AG09309 (cell line): ENCODE measurements around the gene HNRNPR.
A peak's percentile ranks its signal among the peaks of the same experiment; 100 is the strongest.

Source experiments
- DNase-seq: peaks from one replicate; pipeline ENCODE4 v3.0.0-alpha.2; 2010; ENCODE audit warnings: low read depth
- H3K4me3 ChIP-seq: 2 replicates; pipeline ENCODE4 v1.5.1; 2011; ENCODE audit warnings: mild to moderate bottlenecking, low read depth, low read length, moderate library complexity; ENCODE audit not compliant: control insufficient read depth
- TF ChIP-seq, protein P1 (sequence below): IDR thresholded peaks from 2 replicates; pipeline ENCODE4 v1.5.1; 2011; ENCODE audit warnings: mild to moderate bottlenecking, low read depth, low read length, inconsistent platforms; ENCODE audit not compliant: insufficient read depth, control insufficient read depth; ENCODE audit errors: missing control alignments

Gene HNRNPR

DNA sequence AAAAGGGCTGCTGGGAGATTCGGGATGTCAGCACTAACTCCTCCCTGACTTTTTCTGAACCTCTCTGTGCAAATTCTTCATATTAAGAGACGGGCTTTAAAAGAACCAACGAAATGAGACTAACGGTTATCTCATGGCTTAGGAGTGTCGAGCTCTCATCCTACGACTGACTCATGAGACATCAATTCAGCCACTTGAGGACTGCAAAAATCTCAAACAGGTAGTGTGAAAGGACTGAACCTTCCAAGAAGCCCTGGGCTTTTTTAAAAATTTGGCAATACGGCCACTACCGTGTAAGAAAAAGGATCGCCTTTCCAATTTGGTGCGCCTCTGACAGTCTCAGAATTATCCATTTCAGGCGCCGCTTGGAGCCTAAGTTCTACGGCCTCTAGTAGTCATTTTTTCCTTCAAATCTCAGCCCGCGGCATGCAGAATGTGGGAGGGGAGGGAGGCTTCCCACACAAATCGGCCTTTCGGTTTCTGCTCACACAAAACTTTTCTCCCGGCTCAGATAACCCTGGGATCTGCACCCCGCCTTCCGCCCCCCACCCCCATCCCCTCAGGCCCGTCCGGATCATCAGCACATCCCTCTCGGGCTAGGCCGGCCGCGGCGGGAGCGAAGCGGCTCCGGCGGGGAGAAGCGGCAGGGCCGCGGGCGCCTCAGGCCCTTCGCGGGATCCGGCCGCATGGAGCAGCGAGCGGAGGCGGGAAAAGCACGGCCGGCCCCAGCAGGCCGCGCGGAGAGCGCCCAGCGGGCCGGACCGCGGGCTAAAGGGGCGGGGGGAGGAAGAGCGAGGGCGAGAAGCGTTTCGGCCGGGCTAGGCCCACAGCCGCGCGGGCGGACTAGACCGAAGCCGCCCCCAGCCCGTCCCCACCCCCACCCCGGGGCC, 618 bp downstream of the HNRNPR start:
- TF ChIP-seq, protein P1, sequence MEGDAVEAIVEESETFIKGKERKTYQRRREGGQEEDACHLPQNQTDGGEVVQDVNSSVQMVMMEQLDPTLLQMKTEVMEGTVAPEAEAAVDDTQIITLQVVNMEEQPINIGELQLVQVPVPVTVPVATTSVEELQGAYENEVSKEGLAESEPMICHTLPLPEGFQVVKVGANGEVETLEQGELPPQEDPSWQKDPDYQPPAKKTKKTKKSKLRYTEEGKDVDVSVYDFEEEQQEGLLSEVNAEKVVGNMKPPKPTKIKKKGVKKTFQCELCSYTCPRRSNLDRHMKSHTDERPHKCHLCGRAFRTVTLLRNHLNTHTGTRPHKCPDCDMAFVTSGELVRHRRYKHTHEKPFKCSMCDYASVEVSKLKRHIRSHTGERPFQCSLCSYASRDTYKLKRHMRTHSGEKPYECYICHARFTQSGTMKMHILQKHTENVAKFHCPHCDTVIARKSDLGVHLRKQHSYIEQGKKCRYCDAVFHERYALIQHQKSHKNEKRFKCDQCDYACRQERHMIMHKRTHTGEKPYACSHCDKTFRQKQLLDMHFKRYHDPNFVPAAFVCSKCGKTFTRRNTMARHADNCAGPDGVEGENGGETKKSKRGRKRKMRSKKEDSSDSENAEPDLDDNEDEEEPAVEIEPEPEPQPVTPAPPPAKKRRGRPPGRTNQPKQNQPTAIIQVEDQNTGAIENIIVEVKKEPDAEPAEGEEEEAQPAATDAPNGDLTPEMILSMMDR: no peak
- H3K4me3 ChIP-seq: peak overlapping the region; percentile 71
- no peak for DNase-seq

DNA sequence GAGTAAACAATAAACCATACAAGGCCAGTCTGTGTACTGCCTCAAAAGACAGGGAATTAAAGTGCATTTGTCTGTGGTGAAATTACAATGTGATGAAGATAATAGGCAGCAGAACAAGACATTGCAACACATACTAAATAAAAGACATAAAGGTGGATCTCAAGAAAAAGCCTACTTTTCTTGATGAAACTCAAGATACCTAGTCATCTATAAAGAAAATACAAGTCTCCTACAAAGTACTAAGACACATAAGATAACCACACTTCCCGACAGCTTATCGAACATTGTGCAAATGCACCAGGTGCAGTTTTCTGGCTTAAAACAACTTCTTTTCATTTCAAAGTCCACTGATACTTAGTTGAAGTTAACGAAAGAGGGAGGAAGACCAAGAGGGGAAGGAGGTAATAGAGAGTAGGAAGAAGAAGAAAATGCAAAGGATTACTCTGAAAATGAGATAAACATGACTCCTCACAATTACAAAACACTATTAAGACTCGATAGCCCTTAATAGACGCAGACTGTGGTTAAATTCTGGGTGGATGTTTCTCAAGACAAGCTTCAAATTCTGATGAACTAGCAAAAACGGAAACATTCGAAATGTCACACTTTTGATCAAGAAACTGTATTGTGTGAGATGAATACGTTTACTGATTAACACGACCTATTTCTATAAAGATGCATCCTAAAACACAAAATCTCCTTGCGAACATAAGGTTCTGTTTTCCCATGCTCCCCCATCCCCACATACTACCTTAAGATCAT, 2.0 kb downstream of the HNRNPR start:
- DNase-seq: no peak
- peak overlapping the region; percentile 71 for H3K4me3 ChIP-seq
- TF ChIP-seq, protein P1: no peak

DNA sequence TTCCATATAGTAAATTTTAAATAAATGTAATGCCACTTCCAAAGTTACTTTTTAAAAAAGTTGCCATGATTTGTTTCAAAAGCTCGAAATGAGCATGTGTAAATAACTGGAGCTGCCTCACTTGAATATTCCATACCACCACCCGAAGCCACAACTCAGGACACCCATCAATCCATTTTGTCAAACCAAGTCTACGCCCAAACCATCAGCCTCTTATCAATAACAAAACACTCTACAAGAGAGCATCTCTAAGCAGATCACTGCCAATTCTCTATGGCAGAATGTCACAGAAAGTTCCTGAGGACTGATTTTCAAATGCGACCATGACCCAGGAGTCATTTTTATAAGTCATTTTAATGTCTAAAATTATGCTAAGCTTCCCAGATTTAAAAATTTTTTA, 4.5 kb downstream of the HNRNPR start:
- DNase-seq: no peak
- TF ChIP-seq, protein P1: no peak
- H3K4me3 ChIP-seq: no peak overlapping the region

DNA sequence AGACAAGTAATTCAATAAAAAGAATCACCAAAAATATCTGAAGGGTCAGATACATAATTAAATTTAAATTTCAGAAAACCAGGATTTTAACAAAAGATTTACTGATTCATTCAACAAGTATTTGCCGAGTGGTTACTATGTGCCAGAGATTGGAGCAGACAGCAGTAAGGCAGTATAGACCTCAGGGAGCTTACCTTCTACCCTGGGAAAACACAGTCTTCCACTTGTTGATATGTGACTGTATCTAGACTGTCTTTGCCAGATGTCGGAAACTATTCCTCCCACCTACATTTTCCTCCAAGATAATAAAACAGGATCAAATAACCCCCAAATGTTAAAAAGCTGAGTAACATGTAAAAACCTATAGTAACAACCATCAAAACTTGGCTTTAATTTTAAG, 6.2 kb downstream of the HNRNPR start:
- no peak for DNase-seq

DNA sequence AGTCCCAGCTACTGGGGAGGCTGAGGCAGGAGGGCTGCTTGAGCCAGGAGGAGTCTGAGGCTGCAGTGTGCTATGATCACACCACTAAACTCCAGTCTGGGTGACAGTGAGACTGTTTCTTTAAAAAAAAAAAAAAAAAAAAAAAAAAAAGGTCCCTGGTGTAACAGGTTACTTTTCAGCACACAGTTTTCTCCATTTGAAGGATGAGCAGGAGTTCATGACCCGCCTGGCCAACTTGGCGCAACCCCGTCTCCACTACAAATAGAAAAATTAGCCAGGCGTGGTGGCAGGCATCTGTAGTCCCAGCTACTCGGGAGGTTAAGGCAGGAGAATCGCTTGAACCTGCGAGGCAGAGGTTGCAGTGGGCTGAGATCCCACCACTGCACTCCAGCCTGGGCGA, 12.4 kb downstream of the HNRNPR start:
- TF ChIP-seq, protein P1: no peak
- no peak for DNase-seq
- no peak overlapping the region for H3K4me3 ChIP-seq

More for the DNA sequence above, 6.2 kb downstream of the HNRNPR start:
- TF ChIP-seq, protein P1: no peak
- no peak overlapping the region for H3K4me3 ChIP-seq

DNA sequence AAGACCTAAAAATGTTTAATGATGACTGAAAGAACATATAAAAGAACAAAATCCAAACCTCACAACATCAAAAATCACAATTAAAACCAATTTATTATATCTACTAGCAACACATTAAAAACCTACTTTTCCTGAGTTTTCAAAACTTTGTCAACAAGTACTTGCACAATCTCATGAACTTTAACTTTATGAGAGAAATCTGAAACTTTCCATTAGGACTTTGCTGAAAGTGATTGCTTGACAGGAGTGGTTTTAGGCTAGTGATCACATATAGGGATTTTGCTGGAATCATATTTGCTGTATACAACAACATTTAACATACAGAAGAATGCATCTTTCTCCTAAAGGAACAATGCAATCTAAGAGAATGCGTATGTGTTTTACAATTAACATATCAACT, 13.2 kb downstream of the HNRNPR start:
- TF ChIP-seq, protein P1: no peak
- H3K4me3 ChIP-seq: no peak overlapping the region

More for the DNA sequence above, 13.2 kb downstream of the HNRNPR start:
- no peak for DNase-seq
